ENCODE results near the gene TCF7L2.

TCF7L2 gene

DNA sequence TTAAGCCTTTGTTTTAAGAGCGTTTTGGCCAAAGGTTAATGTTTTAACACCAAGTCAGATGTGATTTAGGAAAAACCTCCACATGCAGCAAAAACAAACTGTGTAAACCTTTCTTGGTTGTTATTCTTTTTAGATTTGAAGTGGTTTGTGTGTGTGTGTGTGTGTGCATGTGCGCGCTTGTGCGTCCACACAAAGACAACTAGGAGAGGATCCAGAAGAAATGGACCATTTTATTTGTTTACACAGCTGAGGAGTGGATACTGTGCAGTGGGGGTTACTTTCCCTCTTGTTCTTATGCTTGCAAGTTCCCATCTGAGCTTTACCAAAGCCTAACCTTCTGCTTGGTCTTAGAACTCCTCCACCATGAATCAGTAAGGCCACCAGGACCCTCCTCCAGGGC, 20.0 kb downstream of the TCF7L2 start:
- no peak overlapping the region for H3K4me3 ChIP-seq (replicated peaks in 1 of 2; ENCODE audit: low read depth in 2 of 2, low read length in 2 of 2)
- TF ChIP-seq, protein P1, sequence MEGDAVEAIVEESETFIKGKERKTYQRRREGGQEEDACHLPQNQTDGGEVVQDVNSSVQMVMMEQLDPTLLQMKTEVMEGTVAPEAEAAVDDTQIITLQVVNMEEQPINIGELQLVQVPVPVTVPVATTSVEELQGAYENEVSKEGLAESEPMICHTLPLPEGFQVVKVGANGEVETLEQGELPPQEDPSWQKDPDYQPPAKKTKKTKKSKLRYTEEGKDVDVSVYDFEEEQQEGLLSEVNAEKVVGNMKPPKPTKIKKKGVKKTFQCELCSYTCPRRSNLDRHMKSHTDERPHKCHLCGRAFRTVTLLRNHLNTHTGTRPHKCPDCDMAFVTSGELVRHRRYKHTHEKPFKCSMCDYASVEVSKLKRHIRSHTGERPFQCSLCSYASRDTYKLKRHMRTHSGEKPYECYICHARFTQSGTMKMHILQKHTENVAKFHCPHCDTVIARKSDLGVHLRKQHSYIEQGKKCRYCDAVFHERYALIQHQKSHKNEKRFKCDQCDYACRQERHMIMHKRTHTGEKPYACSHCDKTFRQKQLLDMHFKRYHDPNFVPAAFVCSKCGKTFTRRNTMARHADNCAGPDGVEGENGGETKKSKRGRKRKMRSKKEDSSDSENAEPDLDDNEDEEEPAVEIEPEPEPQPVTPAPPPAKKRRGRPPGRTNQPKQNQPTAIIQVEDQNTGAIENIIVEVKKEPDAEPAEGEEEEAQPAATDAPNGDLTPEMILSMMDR (IDR thresholded peaks at IDR 0.05; ENCODE audit: low read depth, low read length): no peak
- DNase-seq (ENCODE audit: low read depth in 2 of 2): no peak

- DNase-seq (ENCODE audit: low read depth in 2 of 2): no peak
- TF ChIP-seq, protein P1 (IDR thresholded peaks at IDR 0.05; ENCODE audit: low read depth, low read length): no peak
- no peak overlapping the region for H3K4me3 ChIP-seq (replicated peaks in 1 of 2; ENCODE audit: low read depth in 2 of 2, low read length in 2 of 2)
Measured at GRCh38 chr10:112972606-112973005, 22.6 kb downstream of the TCF7L2 start.

- TF ChIP-seq, protein P1 (IDR thresholded peaks at IDR 0.05; ENCODE audit: low read depth, low read length): no peak
- no peak for DNase-seq (ENCODE audit: low read depth in 2 of 2)
- H3K4me3 ChIP-seq (replicated peaks in 1 of 2; ENCODE audit: low read depth in 2 of 2, low read length in 2 of 2): no peak overlapping the region
Measured at GRCh38 chr10:112973046-112973445, 23.0 kb downstream of the TCF7L2 start.

- H3K4me3 ChIP-seq (replicated peaks in 1 of 2; ENCODE audit: low read depth in 2 of 2, low read length in 2 of 2): no peak overlapping the region
- TF ChIP-seq, protein P1 (IDR thresholded peaks at IDR 0.05; ENCODE audit: low read depth, low read length): no peak
- DNase-seq (ENCODE audit: low read depth in 2 of 2): no peak
Measured at GRCh38 chr10:112973805-112974204, 23.8 kb downstream of the TCF7L2 start.

DNA sequence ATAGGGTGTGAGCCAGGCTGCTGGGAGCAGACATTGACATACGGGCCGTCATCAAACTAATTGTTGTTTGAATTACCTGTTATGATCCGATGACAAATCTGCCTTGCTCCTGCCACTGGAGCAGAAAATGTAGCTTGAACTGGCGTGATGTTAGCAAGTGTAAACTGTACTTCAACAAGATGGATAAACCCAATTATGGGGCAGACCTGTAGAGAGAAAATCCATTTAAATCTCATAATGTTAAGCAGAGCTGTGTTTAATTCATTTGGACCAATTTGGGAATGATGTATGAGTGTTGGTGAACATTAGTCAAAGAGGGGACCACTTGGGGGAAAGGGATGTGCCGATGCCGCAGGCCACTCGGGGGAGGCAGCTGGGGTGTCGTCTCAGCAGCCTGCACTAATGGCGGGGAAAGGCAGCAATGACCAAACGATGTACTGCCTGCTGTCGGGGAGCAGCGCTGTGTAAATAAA, 27.4 kb downstream of the TCF7L2 start:
- no peak for DNase-seq (ENCODE audit: low read depth in 2 of 2)
- H3K4me3 ChIP-seq (replicated peaks in 1 of 2; ENCODE audit: low read depth in 2 of 2, low read length in 2 of 2): no peak overlapping the region
- TF ChIP-seq, protein P1 (IDR thresholded peaks at IDR 0.05; ENCODE audit: low read depth, low read length): no peak

DNA sequence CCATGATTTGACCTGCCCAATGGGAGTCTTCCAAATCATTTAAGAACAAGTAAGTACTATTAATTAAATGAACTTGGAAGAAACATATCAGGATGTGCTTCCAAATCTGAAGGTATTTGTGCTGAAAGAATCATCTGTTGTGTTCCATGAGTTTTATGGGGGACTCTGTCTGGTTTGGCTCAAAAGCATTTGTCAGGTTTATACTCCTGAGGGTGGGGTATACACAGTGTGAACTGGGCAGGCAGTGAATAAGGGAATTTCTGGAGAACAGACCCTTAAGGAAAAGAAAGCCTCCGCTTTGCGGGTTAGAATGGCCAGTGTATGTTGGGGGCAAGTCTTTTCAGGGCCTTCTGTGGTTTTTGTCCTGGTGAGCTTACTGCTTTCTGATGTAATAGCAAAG, 29.9 kb downstream of the TCF7L2 start:
- DNase-seq (ENCODE audit: low read depth in 2 of 2): no peak
- no peak overlapping the region for H3K4me3 ChIP-seq (replicated peaks in 1 of 2; ENCODE audit: low read depth in 2 of 2, low read length in 2 of 2)
- TF ChIP-seq, protein P1 (IDR thresholded peaks at IDR 0.05; ENCODE audit: low read depth, low read length): no peak

DNA sequence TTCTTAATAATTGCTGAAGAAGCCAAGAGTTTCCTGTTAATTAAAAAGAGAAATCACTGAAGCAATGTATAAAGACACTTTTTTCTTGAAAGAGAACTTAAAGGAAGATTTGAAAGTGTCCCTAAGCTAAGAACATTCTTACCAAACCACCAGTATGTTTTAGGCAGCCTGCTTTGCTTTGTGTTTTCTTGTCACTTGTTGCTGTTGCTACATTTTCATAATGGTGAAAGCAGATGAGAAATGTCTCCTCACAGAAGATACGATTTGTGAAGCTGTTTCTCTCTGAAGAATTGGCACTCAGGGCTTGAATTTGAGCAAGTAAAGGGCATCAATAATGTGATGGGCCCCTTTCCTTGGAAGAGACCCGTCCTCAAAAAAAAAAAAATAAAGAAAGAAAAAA, 30.9 kb downstream of the TCF7L2 start:
- TF ChIP-seq, protein P1 (IDR thresholded peaks at IDR 0.05; ENCODE audit: low read depth, low read length): no peak
- no peak overlapping the region for H3K4me3 ChIP-seq (replicated peaks in 1 of 2; ENCODE audit: low read depth in 2 of 2, low read length in 2 of 2)
- DNase-seq (ENCODE audit: low read depth in 2 of 2): no peak
